ENCODE data around the gene KRTAP2-4.
"Not testable (repeated sequence)": the region's sequence is repeated elsewhere in the genome, so short reads cannot be mapped to it uniquely, and the experiment has no call there.

The KRTAP2-4 gene

GRCh38 chr17:41065829-41066624 lies at the start of gene KRTAP2-4:
TSS of gene KRTAP2-4 (minus strand) at chr17:41065879. CDS start at chr17:41065845, 34 bp downstream.
- no peak for DNase-seq (ENCODE audit: low read depth in 1 of 2, low spot score in 1 of 2)

- DNase-seq (ENCODE audit: low read depth in 1 of 2, low spot score in 1 of 2), result no peak
Observed at GRCh38 chr17:41111151-41111885, 45.6 kb upstream of the KRTAP2-4 start.

- not testable (repeated sequence) for DNase-seq (ENCODE audit: low read depth in 1 of 2, low spot score in 1 of 2)
Observed at GRCh38 chr17:41108728-41109386, 43.2 kb upstream of the KRTAP2-4 start.

GRCh38 chr17:41107941-41108450 lies 42.3 kb upstream of the KRTAP2-4 start:
- DNase-seq (ENCODE audit: low read depth in 1 of 2, low spot score in 1 of 2), result no peak

GRCh38 chr17:41105347-41105746 lies 39.7 kb upstream of the KRTAP2-4 start, which contains the start of gene KRTAP4-9:
TSS of gene KRTAP4-9 (plus strand) at chr17:41105389. CDS start at chr17:41105389, 0 bp downstream.
- not testable (repeated sequence) for DNase-seq (ENCODE audit: low read depth in 1 of 2, low spot score in 1 of 2)

GRCh38 chr17:41104386-41105038 lies 38.8 kb upstream of the KRTAP2-4 start:
- DNase-seq (ENCODE audit: low read depth in 1 of 2, low spot score in 1 of 2), result not testable (repeated sequence)

- DNase-seq (ENCODE audit: low read depth in 1 of 2, low spot score in 1 of 2), result no peak
Observed at GRCh38 chr17:41103896-41104295, 38.2 kb upstream of the KRTAP2-4 start.

- no peak for DNase-seq (ENCODE audit: low read depth in 1 of 2, low spot score in 1 of 2)
Observed at GRCh38 chr17:41101586-41102259, 36.0 kb upstream of the KRTAP2-4 start, which contains the start of gene KRTAP4-16. TSS of gene KRTAP4-16 (minus strand) at chr17:41102209. CDS start at chr17:41102209, 0 bp downstream.

- not testable (repeated sequence) for DNase-seq (ENCODE audit: low read depth in 1 of 2, low spot score in 1 of 2)
Observed at GRCh38 chr17:41099682-41100480, 34.2 kb upstream of the KRTAP2-4 start.

GRCh38 chr17:41098481-41098880 lies 32.8 kb upstream of the KRTAP2-4 start:
- no peak for DNase-seq (ENCODE audit: low read depth in 1 of 2, low spot score in 1 of 2)

- DNase-seq (ENCODE audit: low read depth in 1 of 2, low spot score in 1 of 2), result no peak
Observed at GRCh38 chr17:41098042-41098441, 32.4 kb upstream of the KRTAP2-4 start, which contains the start of gene KRTAP4-8. TSS of gene KRTAP4-8 (minus strand) at chr17:41098142. CDS start at chr17:41098084, 58 bp downstream.

GRCh38 chr17:41096055-41096454 lies 30.4 kb upstream of the KRTAP2-4 start:
- no peak for DNase-seq (ENCODE audit: low read depth in 1 of 2, low spot score in 1 of 2)

GRCh38 chr17:41088760-41089352 lies 23.2 kb upstream of the KRTAP2-4 start:
- not testable (repeated sequence) for DNase-seq (ENCODE audit: low read depth in 1 of 2, low spot score in 1 of 2)

GRCh38 chr17:41084100-41084856 lies 18.6 kb upstream of the KRTAP2-4 start, which contains the start of gene KRTAP4-7:
TSS of gene KRTAP4-7 (plus strand) at chr17:41084150. CDS start at chr17:41084207, 57 bp downstream.
- DNase-seq (ENCODE audit: low read depth in 1 of 2, low spot score in 1 of 2), result not testable (repeated sequence)

- DNase-seq (ENCODE audit: low read depth in 1 of 2, low spot score in 1 of 2), result not testable (repeated sequence)
Observed at GRCh38 chr17:41083427-41083826, 17.7 kb upstream of the KRTAP2-4 start.

GRCh38 chr17:41082626-41083025 lies 16.9 kb upstream of the KRTAP2-4 start:
- no peak for DNase-seq (ENCODE audit: low read depth in 1 of 2, low spot score in 1 of 2)

GRCh38 chr17:41076788-41077187 lies 11.1 kb upstream of the KRTAP2-4 start:
- DNase-seq (ENCODE audit: low read depth in 1 of 2, low spot score in 1 of 2), result no peak

- DNase-seq (ENCODE audit: low read depth in 1 of 2, low spot score in 1 of 2), result no peak
Observed at GRCh38 chr17:41073676-41074075, 8.0 kb upstream of the KRTAP2-4 start.

All from stimulated activated CD4-positive, alpha-beta T cell treated with anti-CD3 and anti-CD28 coated beads, Interleukin-15, amount 100 ng/mL, for 1 hour (primary cell).